GM23338 (cell line): ENCODE data around the gene RIMS3.

Experiments
- CTCF ChIP-seq, 2 experiments: fragments of 200-600 bp in 1 of 2; sonication (generic) in 1 of 2; conservative IDR thresholded peaks; 2 replicates each; pipeline versions ENCODE4 v1.5.1 to v1.6.1; 2016 to 2017; ENCODE audit warnings: antibody characterized with exemption in 2 of 2, low read depth in 2 of 2, mild to moderate bottlenecking in 2 of 2, moderate library complexity in 1 of 2
- ETS1 ChIP-seq: IDR thresholded peaks from 2 replicates; pipeline ENCODE4 v1.6.1; 2016; ENCODE audit warnings: antibody characterized with exemption
- REST ChIP-seq: IDR thresholded peaks from one replicate; pipeline ENCODE4 v1.6.1; 2018; ENCODE audit warnings: antibody characterized with exemption; ENCODE audit not compliant: unreplicated experiment

- TF ChIP-seq CTCF (conservative IDR thresholded peaks at IDR 0.05; ENCODE audit: low read depth in 2 of 2) (no peak), REST (no peak), ETS1 (no peak)
Measured at GRCh38 chr1:40628903-40629292, 36.6 kb downstream of the RIMS3 start.
